Activated CD8-positive, alpha-beta memory T cell treated with anti-CD3 and anti-CD28 coated beads, Interleukin-2, amount 50 U/mL, for 48 hours (primary cell): ENCODE results near the gene ZBTB8OS.

Experiments used
- DNase-seq: peaks from one replicate; pipeline ENCODE4 v3.0.0-alpha.2; 2020

The ZBTB8OS gene

DNA sequence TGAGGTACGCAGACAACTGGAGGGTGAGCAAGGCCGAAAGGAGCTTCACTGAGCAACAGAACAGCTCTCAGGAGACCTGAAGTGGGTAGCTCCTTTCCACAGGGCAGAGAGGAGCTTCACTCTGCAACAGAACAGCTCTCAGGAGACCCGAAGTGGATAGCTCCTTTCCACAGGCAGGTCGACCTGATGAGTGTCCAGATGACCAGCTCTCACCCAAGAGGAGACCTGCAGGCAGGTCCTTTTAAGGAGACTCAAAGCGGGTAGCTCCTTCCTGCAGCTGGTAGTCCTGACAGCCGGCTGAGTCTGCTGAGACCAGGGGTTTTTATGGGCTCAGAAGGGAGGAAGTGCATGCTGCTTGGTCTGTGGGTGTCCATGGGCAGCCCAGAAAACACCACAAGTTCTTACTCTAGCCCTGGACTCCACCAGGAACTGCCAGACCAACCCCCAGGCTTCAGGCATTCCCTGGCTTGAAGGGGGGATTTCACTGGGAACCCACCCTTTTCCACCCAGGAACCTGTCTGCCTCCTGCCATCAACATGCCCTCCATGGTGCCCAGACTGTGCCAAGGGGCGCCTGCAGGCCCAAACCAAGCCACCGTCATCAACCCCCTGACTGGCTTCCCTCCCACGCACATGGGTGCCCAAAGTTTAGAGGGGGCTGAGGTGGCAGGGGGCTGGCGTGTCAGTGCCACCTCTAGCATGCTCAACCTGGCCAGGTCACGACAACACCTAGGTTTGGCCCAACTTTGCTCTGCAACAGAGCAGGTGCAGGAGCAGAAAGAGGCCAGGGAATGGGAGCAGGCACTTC is 43.6 kb downstream of the ZBTB8OS start:
- no peak for DNase-seq

DNA sequence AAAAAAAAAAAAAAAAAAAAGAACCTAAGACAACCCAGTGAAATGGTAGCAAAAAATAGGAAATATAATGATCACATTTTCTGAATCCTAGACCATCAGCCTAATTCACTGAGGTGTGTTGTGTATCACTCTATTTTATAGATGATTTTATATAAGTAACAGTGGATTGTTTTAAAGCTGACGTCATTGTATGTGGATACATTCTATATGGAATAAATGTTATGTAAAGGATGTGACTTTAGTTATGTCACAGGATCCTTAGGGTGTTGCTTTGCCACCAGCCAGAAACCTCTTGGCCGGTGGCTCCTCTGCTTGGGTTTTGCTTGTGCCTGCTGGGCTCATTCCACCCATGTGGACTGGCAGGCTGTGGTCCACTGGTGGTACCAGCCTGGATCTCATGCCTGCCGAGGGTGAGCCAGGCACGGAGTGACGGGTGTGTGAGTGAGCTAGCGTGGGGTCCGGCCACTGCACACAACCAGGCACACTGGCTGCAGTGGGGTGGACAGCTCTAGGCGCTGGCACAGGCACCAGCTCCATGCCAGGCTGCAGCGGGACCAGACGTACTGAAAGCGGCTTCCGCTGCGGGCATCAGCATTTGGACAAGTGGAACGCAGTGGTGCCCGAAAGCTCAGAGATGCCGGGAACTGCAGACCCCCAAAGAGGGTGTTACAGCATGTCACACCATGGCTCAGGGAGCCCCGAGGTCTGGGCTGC is 44.5 kb downstream of the ZBTB8OS start:
- no peak for DNase-seq

DNA sequence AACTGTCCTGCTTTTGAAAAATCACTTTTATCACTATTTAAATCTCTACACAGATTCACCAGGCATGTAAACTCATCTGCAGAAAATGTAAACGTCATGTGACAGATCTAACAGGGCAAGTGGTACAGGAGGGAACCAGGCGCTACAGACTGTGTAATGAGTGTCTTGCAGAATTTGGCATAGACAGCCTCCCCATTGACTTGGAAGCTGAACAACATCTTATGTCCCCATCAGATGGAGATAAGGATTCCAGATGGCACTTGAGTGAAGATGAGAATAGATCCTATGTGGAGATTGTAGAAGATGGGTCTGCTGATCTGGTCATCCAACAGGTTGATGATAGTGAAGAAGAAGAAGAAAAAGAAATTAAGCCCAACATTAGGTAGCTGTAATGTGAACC is 50.3 kb downstream of the ZBTB8OS start:
- DNase-seq: no peak

DNA sequence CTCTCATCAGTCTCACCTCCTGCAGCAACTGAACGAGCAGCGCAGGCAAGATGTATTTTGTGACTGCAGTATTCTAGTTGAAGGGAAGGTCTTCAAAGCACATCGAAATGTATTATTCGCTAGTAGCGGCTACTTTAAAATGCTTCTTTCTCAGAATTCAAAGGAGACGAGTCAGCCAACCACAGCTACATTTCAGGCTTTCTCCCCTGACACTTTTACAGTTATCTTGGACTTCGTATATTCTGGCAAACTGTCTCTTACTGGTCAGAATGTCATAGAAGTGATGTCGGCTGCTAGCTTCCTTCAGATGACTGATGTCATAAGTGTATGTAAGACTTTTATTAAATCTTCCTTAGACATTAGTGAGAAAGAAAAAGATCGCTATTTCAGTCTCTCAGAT is 57.4 kb downstream of the ZBTB8OS start:
- DNase-seq: no peak

DNA sequence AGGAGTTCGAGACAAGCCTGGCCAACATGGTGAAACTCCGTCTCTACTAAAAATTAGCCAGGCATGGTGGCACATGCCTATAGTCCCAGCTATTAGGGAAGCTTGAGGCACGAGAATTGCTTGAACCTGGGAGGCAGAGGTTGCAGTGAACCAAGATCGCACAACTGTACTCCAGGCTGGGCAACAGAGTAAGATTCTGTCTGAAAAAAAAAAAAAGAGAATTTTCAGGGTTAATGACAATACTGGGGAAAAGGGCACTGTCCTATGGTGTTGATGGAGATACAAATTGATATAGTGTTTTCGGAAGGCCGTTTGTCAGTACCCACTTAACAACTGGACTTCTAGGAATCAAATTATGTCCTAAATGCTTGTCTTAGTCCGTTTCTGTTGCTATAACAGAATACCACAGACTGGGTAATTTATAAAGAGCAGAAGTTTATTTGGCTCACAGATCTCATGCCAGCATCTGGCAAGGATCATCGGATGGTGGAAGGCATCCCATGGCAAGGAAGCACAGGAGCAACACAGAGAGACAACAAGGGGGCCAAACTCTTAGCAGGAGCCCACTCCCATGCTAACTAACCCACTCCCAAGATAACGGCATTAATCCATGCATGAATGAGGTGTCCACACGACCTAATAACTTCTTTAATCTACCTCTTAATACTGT is 69.9 kb downstream of the ZBTB8OS start:
- no peak for DNase-seq
